IMR-90 (cell line): Measurements from ENCODE around the gene GNAI2. TPM values are rescaled to one million over a fixed set of nuclear protein-coding genes. Genes with fewer than 3 reads are reported as not detected.

Source experiments
- ATAC-seq: fragments of 200-7000 bp; cut with Tn5 transposase; 2 replicates; pipeline ENCODE4 v1.9.1; 2020; ENCODE audit warnings: low read depth, mild to moderate bottlenecking, moderate library complexity
- BruUV-seq: library from RNA; stranded (reverse); fragments of 400-500 nt; replicated peaks from 2 replicates; lab custom pipeline; 2021; lab: Mats Ljungman, UMichigan
- CTCF ChIA-PET: fragments of 300-600 bp; formaldehyde crosslinking; extraction: SDS; loops from one replicate; lab custom pipeline; 2021; ENCODE audit warnings: antibody characterized with exemption; lab: Yijun Ruan, JAX
- POLR2A ChIA-PET: fragments of 300-600 bp; sonication (Branson Sonifier 250); formaldehyde crosslinking; loops from one replicate; lab custom pipeline; 2022; ENCODE audit warnings: antibody characterized with exemption; ENCODE audit not compliant: unreplicated experiment; lab: Charles Lee
- DNase-seq: peaks from one replicate; pipeline ENCODE4 v3.0.0; 2013
- H2AFZ ChIP-seq: replicated peaks from 2 replicates; pipeline ENCODE3; 2013; ENCODE audit warnings: low read length, mild to moderate bottlenecking; ENCODE audit not compliant: poor library complexity
- H2AK5ac ChIP-seq: 2 replicates; pipeline ENCODE4 v1.6.1; 2013; ENCODE audit warnings: low read depth, low read length, inconsistent platforms
- H2AK9ac ChIP-seq: replicated peaks from 2 replicates; pipeline ENCODE3; 2013; ENCODE audit warnings: mild to moderate bottlenecking, low read depth, low read length, moderate library complexity; ENCODE audit not compliant: poor library complexity
- H2BK120ac ChIP-seq: 2 replicates; pipeline ENCODE4 v1.6.1; 2013; ENCODE audit warnings: low read depth, low read length, inconsistent platforms
- H2BK15ac ChIP-seq: 3 replicates; pipeline ENCODE4 v1.6.1; 2013; ENCODE audit warnings: low read depth, low read length, inconsistent platforms
- H2BK20ac ChIP-seq: 2 replicates; pipeline ENCODE4 v1.6.1; 2013; ENCODE audit warnings: low read depth, mild to moderate bottlenecking, inconsistent platforms, low read length, moderate library complexity
- H2BK5ac ChIP-seq: 2 replicates; pipeline ENCODE4 v1.6.1; 2013; ENCODE audit warnings: mild to moderate bottlenecking, low read depth, low read length, inconsistent platforms; ENCODE audit not compliant: poor library complexity, severe bottlenecking
- H3K14ac ChIP-seq: replicated peaks from 2 replicates; pipeline ENCODE4 v1.6.1; 2013; ENCODE audit warnings: low read depth, low read length, inconsistent platforms
- H3K18ac ChIP-seq: 2 replicates; pipeline ENCODE4 v1.6.1; 2013; ENCODE audit warnings: low read depth, low read length, control low read depth
- H3K23ac ChIP-seq: 2 replicates; pipeline ENCODE4 v1.6.1; 2013; ENCODE audit warnings: low read depth, low read length, inconsistent platforms
- H3K27ac ChIP-seq: 2 replicates; pipeline ENCODE4 v1.5.1; 2013; ENCODE audit warnings: mild to moderate bottlenecking, control low read depth, low read length; ENCODE audit not compliant: insufficient read depth
- H3K27me3 ChIP-seq: 2 replicates; pipeline ENCODE4 v1.6.1; 2013; ENCODE audit warnings: low read length; ENCODE audit not compliant: control insufficient read depth, insufficient read depth
- H3K36me3 ChIP-seq: 2 replicates; pipeline ENCODE4 v1.6.1; 2013; ENCODE audit warnings: low read length, mixed read lengths; ENCODE audit not compliant: control insufficient read depth, insufficient read depth
- H3K4ac ChIP-seq: 2 replicates; pipeline ENCODE4 v1.6.1; 2013; ENCODE audit warnings: low read depth, low read length, inconsistent platforms
- H3K4me1 ChIP-seq: 2 replicates; pipeline ENCODE4 v1.6.1; 2013; ENCODE audit warnings: low read length, mixed read lengths; ENCODE audit not compliant: control insufficient read depth, insufficient read depth
- H3K4me2 ChIP-seq: 2 replicates; pipeline ENCODE4 v1.6.1; 2013; ENCODE audit warnings: low read depth, mild to moderate bottlenecking, control low read depth, low read length, moderate library complexity
- H3K4me3 ChIP-seq: 2 replicates; pipeline ENCODE4 v1.5.1; 2013; ENCODE audit warnings: low read depth, mild to moderate bottlenecking, control low read depth, low read length, moderate library complexity; ENCODE audit not compliant: insufficient read depth
- H3K56ac ChIP-seq: 2 replicates; pipeline ENCODE4 v1.6.1; 2013; ENCODE audit warnings: low read length, inconsistent platforms; ENCODE audit not compliant: insufficient read depth; ENCODE audit errors: extremely low read depth
- H3K79me1 ChIP-seq, 2 experiments: 2 replicates each; pipeline ENCODE4 v1.6.1; 2013; ENCODE audit warnings: low read length in 2 of 2, inconsistent platforms in 1 of 2, low read depth in 1 of 2
- H3K9ac ChIP-seq: 2 replicates; pipeline ENCODE4 v1.6.1; 2013; ENCODE audit warnings: low read depth, low read length, control low read depth
- H3K9me1 ChIP-seq: 2 replicates; pipeline ENCODE4 v1.6.1; 2013; ENCODE audit warnings: low read length, inconsistent platforms; ENCODE audit not compliant: insufficient read depth
- H3K9me3 ChIP-seq: 2 replicates; pipeline ENCODE4 v1.6.1; 2013; ENCODE audit warnings: low read length; ENCODE audit not compliant: control insufficient read depth, insufficient read depth
- H4K20me1 ChIP-seq: 2 replicates; pipeline ENCODE4 v1.6.1; 2013; ENCODE audit warnings: low read length, inconsistent platforms; ENCODE audit not compliant: insufficient read depth
- H4K5ac ChIP-seq: 2 replicates; pipeline ENCODE4 v1.6.1; 2013; ENCODE audit warnings: mild to moderate bottlenecking, low read depth, low read length, control low read depth
- H4K8ac ChIP-seq, 2 experiments: 2 replicates each; pipeline ENCODE4 v1.6.1; 2013; ENCODE audit warnings: low read depth in 2 of 2, low read length in 2 of 2, control low read depth in 1 of 2, inconsistent platforms in 1 of 2
- H4K91ac ChIP-seq: 2 replicates; pipeline ENCODE4 v1.6.1; 2013; ENCODE audit warnings: low read depth, low read length, inconsistent platforms; ENCODE audit not compliant: insufficient read depth
- CEBPB ChIP-seq: IDR thresholded peaks from 2 replicates; pipeline ENCODE4 v1.6.1; 2012; ENCODE audit warnings: low read depth, low read length, improper control_type of control experiment
- CHD1 ChIP-seq: IDR thresholded peaks from 2 replicates; pipeline ENCODE4 v1.6.1; 2012; ENCODE audit warnings: low read depth, low read length, improper control_type of control experiment
- CTCF ChIP-seq: conservative IDR thresholded peaks from 2 replicates; pipeline ENCODE4 v1.5.1; 2012; ENCODE audit warnings: mild to moderate bottlenecking, low read depth, low read length, improper control_type of control experiment
- ELK1 ChIP-seq: fragments of 150-350 bp; IDR thresholded peaks from 2 replicates; pipeline ENCODE4 v1.6.1; 2016; ENCODE audit warnings: low read depth, mild to moderate bottlenecking, low read length, moderate library complexity, borderline replicate concordance
- MAFK ChIP-seq: IDR thresholded peaks from 2 replicates; pipeline ENCODE4 v1.6.1; 2012; ENCODE audit warnings: low read depth, low read length, improper control_type of control experiment
- MAZ ChIP-seq: IDR thresholded peaks from 2 replicates; pipeline ENCODE4 v1.6.1; 2012; ENCODE audit warnings: low read depth, mild to moderate bottlenecking, low read length, improper control_type of control experiment, moderate library complexity, borderline replicate concordance
- MXI1 ChIP-seq: IDR thresholded peaks from 2 replicates; pipeline ENCODE4 v1.6.1; 2012; ENCODE audit warnings: low read depth, mild to moderate bottlenecking, low read length, moderate library complexity, borderline replicate concordance
- NFE2L2 ChIP-seq: fragments of 150-350 bp; IDR thresholded peaks from 2 replicates; pipeline ENCODE4 v1.6.1; 2016; ENCODE audit warnings: low read depth, mild to moderate bottlenecking, low read length
- POLR2A ChIP-seq: IDR thresholded peaks from 2 replicates; pipeline ENCODE4 v1.6.1; 2012; ENCODE audit warnings: mild to moderate bottlenecking, low read depth, low read length
- RAD21 ChIP-seq: IDR thresholded peaks from 2 replicates; pipeline ENCODE4 v1.6.1; 2012; ENCODE audit warnings: low read length, improper control_type of control experiment
- RCOR1 ChIP-seq: IDR thresholded peaks from 2 replicates; pipeline ENCODE4 v1.6.1; 2012; ENCODE audit warnings: mild to moderate bottlenecking, low read length, improper control_type of control experiment; ENCODE audit not compliant: insufficient replicate concordance
- RFX5 ChIP-seq: IDR thresholded peaks from 2 replicates; pipeline ENCODE4 v1.8.0; 2012; ENCODE audit warnings: low read depth, mild to moderate bottlenecking, low read length, moderate library complexity
- SMC3 ChIP-seq: fragments of 150-350 bp; IDR thresholded peaks from 2 replicates; pipeline ENCODE4 v1.6.1; 2016; ENCODE audit warnings: low read depth, mild to moderate bottlenecking, antibody characterized with exemption, low read length, moderate library complexity
- USF2 ChIP-seq: fragments of 150-350 bp; IDR thresholded peaks from 2 replicates; pipeline ENCODE4 v1.6.1; 2017; ENCODE audit warnings: mild to moderate bottlenecking, antibody characterized with exemption, low read length, low read depth
- WGBS, 2 experiments: methylation state at CpG; one replicate each; pipeline versions ENCODE4 v1.1.5 to v1.1.7; 2013; ENCODE audit warnings: missing lambda C conversion rate in 2 of 2; ENCODE audit not compliant: insufficient read length in 1 of 2; ENCODE audit errors: extremely low coverage in 2 of 2; 5-methylcytosine and 5-hydroxymethylcytosine counted together
- dilution Hi-C: fragments of 300-500 bp; cut with HindIII; formaldehyde crosslinking; loops from one replicate; pipeline ENCODE4 v1.14.3; 2018; ENCODE audit warnings: low sequenced_read_pairs; ENCODE audit not compliant: unreplicated experiment
- in situ Hi-C: fragments of 300-500 bp; cut with MboI; formaldehyde crosslinking; loops from 3 replicates; pipeline ENCODE4 v1.14.3; 2019; ENCODE audit warnings: low sequenced_read_pairs, inconsistent platforms, mixed read lengths
- intact Hi-C: fragments of 100-400 bp; cut with micrococcal nuclease; formaldehyde crosslinking; loops from 2 replicates; pipeline ENCODE4 v1.10.0; 2022
- polyA plus RNA-seq, 3 experiments: library from polyadenylated mRNA; depleted of rRNA; stranded (reverse); fragments of >200 nt; gene quantifications; 2 replicates each; pipeline ENCODE4 v1.2.3, GENCODE V29; 2012; ENCODE audit warnings: low replicate concordance in 1 of 3
- total RNA-seq: library from RNA; depleted of rRNA; stranded (reverse); fragments of >200 nt; gene quantifications from 2 replicates; pipeline ENCODE4 v1.2.3, GENCODE V29; 2012

Gene GNAI2
- total and polyA plus RNA-seq, 2 of the 4 experiments (the other 2 are of a cell fraction), result 867 to 1,079 TPM

GRCh38 chr3:50236484-50237132, 604 bp downstream of the GNAI2 start:
- H3K4me2 ChIP-seq, result peak overlapping the region; percentile 97
- ChIA-PET CTCF (interaction anchor here (1.6 kb wide), 1 partner anchor 10 kb away, joined by 3 read pairs; no protein-coding TSS in a partner anchor), POLR2A (interaction anchor here (1.4 kb wide), 1 partner anchor 10 kb away, joined by 6 read pairs; no protein-coding TSS in a partner anchor)
- no peak overlapping the region for H2BK15ac ChIP-seq
- peak overlapping the region; percentile 98 for H3K9ac ChIP-seq
- peaks cover 18% of the 10 kb centered on the region for H3K4me1 ChIP-seq
- H3K14ac ChIP-seq, result peak overlapping the region; percentile 98
- BruUV-seq, result no TSS peak
- H4K8ac ChIP-seq, result no peak overlapping the region; a peak in 1 of 4 replicates
- H3K27ac ChIP-seq, result peak overlapping the region; percentile 97
- dilution Hi-C loops, result no loop called here
- peak overlapping the region; percentile 98 for H3K4ac ChIP-seq
- peak overlapping the region; percentile 82 for H3K4me3 ChIP-seq
- peak overlapping the region; percentile 100 for H2AK9ac ChIP-seq
- in situ Hi-C loops, result no loop called here
- 2% methylated on average over 9 of the region's 13 CpGs; no CpG with 5 or more reads in 1 of the 2 experiments for WGBS, 2 experiments
- H3K27me3 ChIP-seq, result no peaks in the 10 kb centered on the region
- peak overlapping the region; percentile 99 for H2AK5ac ChIP-seq
- DNase-seq, result no peak
- intact Hi-C loops, result no loop called here
- no peaks in the 10 kb centered on the region for H3K9me3 ChIP-seq
- ATAC-seq, result no peak
- H3K23ac ChIP-seq, result peak overlapping the region; percentile 97
- H2BK5ac ChIP-seq, result peak overlapping the region; percentile 90
- H3K56ac ChIP-seq, result peak overlapping the region; percentile 84
- no peak overlapping the region for H2BK20ac ChIP-seq
- 0 out of 2 replicates have a peak overlapping the region, but pooled peaks have one; percentile 37 for H3K18ac ChIP-seq
- peaks cover 53% of the 10 kb centered on the region for H4K20me1 ChIP-seq
- peaks cover 9% of the 10 kb centered on the region; the same call in 1 of the 2 replicates for H3K36me3 ChIP-seq
- H3K79me1 ChIP-seq, result peaks cover 0 to 37% of the 10 kb centered on the region in 2 experiments; a peak in 2 of 4 replicates
- H4K91ac ChIP-seq, result peak overlapping the region; percentile 80
- no peak for TF ChIP-seq RAD21
- TF ChIP-seq USF2, result no peak
- TF ChIP-seq CEBPB, result no peak
- no peak for TF ChIP-seq NFE2L2
- TF ChIP-seq CTCF, result no peak
- TF ChIP-seq MXI1, result no peak
- TF ChIP-seq CHD1, result no peak
- no peak for TF ChIP-seq MAZ
- TF ChIP-seq RCOR1, result no peak
- TF ChIP-seq POLR2A, result no peak
- no peak for TF ChIP-seq SMC3
- TF ChIP-seq MAFK, result no peak
- TF ChIP-seq ELK1, result no peak
- TF ChIP-seq RFX5, result no peak
- H3K9me1 ChIP-seq, result peaks cover 10% of the 10 kb centered on the region
- peak overlapping the region; percentile 79 for H2AFZ ChIP-seq
- no peak overlapping the region for H4K5ac ChIP-seq
- no peak overlapping the region for H2BK120ac ChIP-seq
